ENCODE results near the gene ZNF91. TPM values are rescaled to one million over a fixed set of nuclear protein-coding genes. Genes with fewer than 3 reads are reported as not detected.

ZNF91 gene
- total RNA-seq, 1 donor from 2014 or later = 38.5 TPM

GRCh38 chr19:23394511-23394910 is 760 bp downstream of the ZNF91 start:
- no peak for DNase-seq (ENCODE audit: low read depth)
- TF ChIP-seq CTCF (IDR thresholded peaks at IDR 0.05; ENCODE audit: insufficient read depth, low read length, poor library complexity, severe bottlenecking) = no peak
- H3K27me3 ChIP-seq (ENCODE audit: control insufficient read depth, insufficient read depth, low read length) = no peaks in the 10 kb centered on the region
- peak overlapping the region; percentile 88 for H3K4me3 ChIP-seq (ENCODE audit: low read depth, low read length)
- no peaks in the 10 kb centered on the region for H3K36me3 ChIP-seq (ENCODE audit: control insufficient read depth, insufficient read depth, low read length)

DNA sequence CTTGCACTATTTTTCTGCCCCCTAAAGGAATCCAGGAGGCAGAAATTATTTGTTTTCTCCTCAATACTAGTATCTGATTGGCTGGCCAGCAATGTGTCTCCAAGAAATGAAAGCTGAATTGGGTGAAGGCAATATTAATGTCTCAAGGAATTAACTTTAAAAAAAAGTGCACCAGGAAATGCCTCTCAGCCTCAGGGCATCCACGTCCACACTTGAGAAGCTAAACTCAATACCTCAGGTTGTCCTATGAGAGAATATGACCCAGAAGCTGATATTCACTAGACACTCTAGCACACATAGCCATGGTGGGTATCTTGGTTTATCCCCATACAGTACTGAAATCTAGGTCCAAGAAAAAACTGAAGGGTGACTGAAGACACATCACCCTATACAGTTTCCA is 2.1 kb downstream of the ZNF91 start:
- no peak for DNase-seq (ENCODE audit: low read depth)
- no peaks in the 10 kb centered on the region for H3K36me3 ChIP-seq (ENCODE audit: control insufficient read depth, insufficient read depth, low read length)
- TF ChIP-seq CTCF (IDR thresholded peaks at IDR 0.05; ENCODE audit: insufficient read depth, low read length, poor library complexity, severe bottlenecking) = no peak
- H3K27me3 ChIP-seq (ENCODE audit: control insufficient read depth, insufficient read depth, low read length) = no peaks in the 10 kb centered on the region
- no peak overlapping the region for H3K4me3 ChIP-seq (ENCODE audit: low read depth, low read length)

- DNase-seq (ENCODE audit: low read depth) = no peak
- H3K36me3 ChIP-seq (ENCODE audit: control insufficient read depth, insufficient read depth, low read length) = no peaks in the 10 kb centered on the region
Observed at GRCh38 chr19:23391236-23391635, 4.0 kb downstream of the ZNF91 start.

DNA sequence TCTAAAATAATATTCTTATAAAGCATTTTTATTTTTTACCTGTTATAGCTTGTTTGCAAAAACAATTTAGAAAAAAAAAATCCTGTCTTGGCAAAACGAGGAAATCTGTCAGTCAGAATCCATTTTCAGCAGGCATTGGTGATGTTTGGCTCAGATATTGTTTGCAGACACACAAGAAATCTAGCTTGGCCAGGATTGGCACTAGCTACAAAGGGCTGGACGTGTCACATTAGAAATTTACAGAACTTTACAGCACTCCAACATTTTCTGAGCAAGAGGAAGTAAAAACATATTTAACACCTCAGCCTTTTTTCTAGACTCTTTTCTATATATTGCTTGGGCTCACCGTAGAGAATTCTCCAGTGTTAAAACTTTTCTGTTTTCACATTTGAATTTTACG is 9.9 kb downstream of the ZNF91 start:
- DNase-seq (ENCODE audit: low read depth) = no peak

More at GRCh38 chr19:23391236-23391635, 4.0 kb downstream of the ZNF91 start:
- no peak overlapping the region for H3K4me3 ChIP-seq (ENCODE audit: low read depth, low read length)
- no peaks in the 10 kb centered on the region for H3K27me3 ChIP-seq (ENCODE audit: control insufficient read depth, insufficient read depth, low read length)
- TF ChIP-seq CTCF (IDR thresholded peaks at IDR 0.05; ENCODE audit: insufficient read depth, low read length, poor library complexity, severe bottlenecking) = no peak

GRCh38 chr19:23384858-23385257 is 10.4 kb downstream of the ZNF91 start:
- no peak overlapping the region for H3K4me3 ChIP-seq (ENCODE audit: low read depth, low read length)
- TF ChIP-seq CTCF (IDR thresholded peaks at IDR 0.05; ENCODE audit: insufficient read depth, low read length, poor library complexity, severe bottlenecking) = no peak
- no peak for DNase-seq (ENCODE audit: low read depth)
- H3K36me3 ChIP-seq (ENCODE audit: control insufficient read depth, insufficient read depth, low read length) = no peaks in the 10 kb centered on the region
- H3K27me3 ChIP-seq (ENCODE audit: control insufficient read depth, insufficient read depth, low read length) = no peaks in the 10 kb centered on the region

More for the DNA sequence above, 9.9 kb downstream of the ZNF91 start:
- Histone ChIP-seq H3K36me3 (ENCODE audit: control insufficient read depth, insufficient read depth, low read length) (no peaks in the 10 kb centered on the region), H3K4me3 (ENCODE audit: low read depth, low read length) (no peak overlapping the region), H3K27me3 (ENCODE audit: control insufficient read depth, insufficient read depth, low read length) (no peaks in the 10 kb centered on the region)
- no peak for TF ChIP-seq CTCF (IDR thresholded peaks at IDR 0.05; ENCODE audit: insufficient read depth, low read length, poor library complexity, severe bottlenecking)

DNA sequence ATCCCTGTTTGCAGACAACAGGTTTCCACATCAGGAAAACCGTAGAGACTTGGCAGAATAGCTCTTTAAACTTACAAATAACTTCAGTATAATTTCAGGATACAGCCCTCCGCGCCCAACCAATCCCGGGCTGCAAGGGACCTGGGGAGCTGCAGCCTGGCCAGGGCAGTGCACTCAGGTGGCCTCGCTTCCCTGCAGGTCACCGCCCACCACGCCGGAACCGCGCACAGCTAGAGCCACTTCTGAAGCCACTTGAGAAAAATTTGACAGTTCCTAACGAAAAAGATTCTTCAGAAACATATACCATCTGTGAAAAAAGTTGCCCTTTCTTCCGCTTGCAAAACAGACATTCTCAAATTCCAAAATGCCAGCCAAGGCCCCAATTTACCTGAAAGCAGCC is 11.1 kb downstream of the ZNF91 start:
- DNase-seq (ENCODE audit: low read depth) = no peak
- H3K27me3 ChIP-seq (ENCODE audit: control insufficient read depth, insufficient read depth, low read length) = no peaks in the 10 kb centered on the region
- no peak for TF ChIP-seq CTCF (IDR thresholded peaks at IDR 0.05; ENCODE audit: insufficient read depth, low read length, poor library complexity, severe bottlenecking)
- no peak overlapping the region for H3K4me3 ChIP-seq (ENCODE audit: low read depth, low read length)
- H3K36me3 ChIP-seq (ENCODE audit: control insufficient read depth, insufficient read depth, low read length) = peaks cover 2% of the 10 kb centered on the region

All from kidney epithelial cell (primary cell).